ENCODE data around the gene TRRAP. TPM values are rescaled to one million over a fixed set of nuclear protein-coding genes. Genes with fewer than 3 reads are reported as not detected.

Gene TRRAP
- total RNA-seq, 1 experiment from 2014 or later, result 55.8 TPM

GRCh38 chr7:98836811-98837629 lies 41.3 kb upstream of the TRRAP start:
- no peaks in the 10 kb centered on the region for H4K20me1 ChIP-seq (ENCODE audit: insufficient read depth)
- POLR2A ChIA-PET (ENCODE audit: unreplicated experiment), result interaction anchor here (0.7 kb wide), 1 partner anchor 155 kb away, joined by 13 read pairs; no protein-coding TSS in a partner anchor
- DNase-seq, result peak in 1 of 2 experiments; percentile 67

GRCh38 chr7:98837630-98837972 lies 40.7 kb upstream of the TRRAP start:
- Histone ChIP-seq H3K9me3 (ENCODE audit: insufficient read depth, low read depth) (no peaks in the 10 kb centered on the region), H3K4me2 (no peak overlapping the region), H3K4me3 (no peak overlapping the region), H3K9me2 (ENCODE audit: insufficient read depth) (no peaks in the 10 kb centered on the region), H4K20me1 (ENCODE audit: insufficient read depth) (no peaks in the 10 kb centered on the region), H3K27me3 (ENCODE audit: insufficient read depth, low read depth) (no peaks in the 10 kb centered on the region), H3K27ac (no peak overlapping the region), H2AFZ (no peak overlapping the region), H3F3A (ENCODE audit: insufficient read depth, low read depth) (0 out of 2 replicates have a peak, but pooled peaks cover 3% of the 10 kb centered on the region), H3K36me3 (ENCODE audit: low read depth) (no peaks in the 10 kb centered on the region), H3K4me1 (replicated peaks; ENCODE audit: insufficient read depth) (no peaks in the 10 kb centered on the region), H3K79me2 (ENCODE audit: low read depth) (no peaks in the 10 kb centered on the region)
- intact Hi-C loops (cut with micrococcal nuclease; ENCODE audit: unreplicated experiment), result loop anchor here (1.0 to 2.0 kb wide), 3 partner anchors 82 to 404 kb away; no protein-coding TSS in a partner anchor
- TF ChIP-seq EZH2 (IDR thresholded peaks at IDR 0.05; ENCODE audit: low read depth), result no peak
- TF ChIP-seq CTCF (conservative IDR thresholded peaks at IDR 0.05), result no peak
- BruUV-seq (replicated peaks), result no TSS peak
- ChIA-PET CTCF (interaction anchor here (0.6 to 1.6 kb wide), 3 partner anchors 35 to 417 kb away, joined by 3 to 6 read pairs (median 3); no protein-coding TSS in a partner anchor), POLR2A (ENCODE audit: unreplicated experiment) (interaction anchor here (0.7 kb wide), 1 partner anchor 154 kb away, joined by 13 read pairs; no protein-coding TSS in a partner anchor)
- DNase-seq, result no peak

More at GRCh38 chr7:98836811-98837629, 41.3 kb upstream of the TRRAP start:
- H3K4me2 ChIP-seq, result no peak overlapping the region; the same call in 1 of the 2 replicates
- no peak overlapping the region for H2AFZ ChIP-seq
- H3K4me3 ChIP-seq, result no peak overlapping the region
- CTCF ChIA-PET, result interaction anchor here (0.5 to 1.6 kb wide), 7 partner anchors 36 to 425 kb away, joined by 3 to 15 read pairs (median 5); no protein-coding TSS in a partner anchor
- intact Hi-C loops (cut with micrococcal nuclease; ENCODE audit: unreplicated experiment), result loop anchor here (1.0 to 2.0 kb wide), 3 partner anchors 82 to 404 kb away; no protein-coding TSS in a partner anchor
- H3K27me3 ChIP-seq (ENCODE audit: insufficient read depth, low read depth), result no peaks in the 10 kb centered on the region
- H3K9me2 ChIP-seq (ENCODE audit: insufficient read depth), result no peaks in the 10 kb centered on the region
- 0 out of 2 replicates have a peak, but pooled peaks cover 3% of the 10 kb centered on the region for H3F3A ChIP-seq (ENCODE audit: insufficient read depth, low read depth)
- H3K9me3 ChIP-seq (ENCODE audit: insufficient read depth, low read depth), result no peaks in the 10 kb centered on the region
- TF ChIP-seq EZH2 (IDR thresholded peaks at IDR 0.05; ENCODE audit: low read depth) (no peak), CTCF (conservative IDR thresholded peaks at IDR 0.05) (peak; percentile 84)
- BruUV-seq (replicated peaks), result no TSS peak
- H3K79me2 ChIP-seq (ENCODE audit: low read depth), result no peaks in the 10 kb centered on the region
- no peaks in the 10 kb centered on the region for H3K36me3 ChIP-seq (ENCODE audit: low read depth)
- H3K27ac ChIP-seq, result no peak overlapping the region
- no peaks in the 10 kb centered on the region for H3K4me1 ChIP-seq (replicated peaks; ENCODE audit: insufficient read depth)

- H3K27me3 ChIP-seq (ENCODE audit: insufficient read depth, low read depth), result no peaks in the 10 kb centered on the region
- intact Hi-C loops (cut with micrococcal nuclease; ENCODE audit: unreplicated experiment), result loop anchor here (5.0 to 10.0 kb wide), 2 partner anchors 37 to 555 kb away; partner anchors contain the start of genes BRI3 and TRRAP
- H3F3A ChIP-seq (ENCODE audit: insufficient read depth, low read depth), result 0 out of 2 replicates have a peak, but pooled peaks cover 3% of the 10 kb centered on the region
- H2AFZ ChIP-seq, result no peak overlapping the region
- no peaks in the 10 kb centered on the region for H3K36me3 ChIP-seq (ENCODE audit: low read depth)
- ChIA-PET POLR2A (ENCODE audit: unreplicated experiment) (no interaction called here), CTCF (interaction anchor here (0.6 kb wide), 2 partner anchors 32 to 38 kb away, joined by 3 to 15 read pairs; partner anchors contain the start of gene TRRAP)
- no peak overlapping the region for H3K27ac ChIP-seq
- no TSS peak for BruUV-seq (replicated peaks)
- H3K9me2 ChIP-seq (ENCODE audit: insufficient read depth), result no peaks in the 10 kb centered on the region
- H3K9me3 ChIP-seq (ENCODE audit: insufficient read depth, low read depth), result no peaks in the 10 kb centered on the region
- H3K4me1 ChIP-seq (replicated peaks; ENCODE audit: insufficient read depth), result no peaks in the 10 kb centered on the region
- H3K4me3 ChIP-seq, result no peak overlapping the region
- H3K79me2 ChIP-seq (ENCODE audit: low read depth), result no peaks in the 10 kb centered on the region
- H3K4me2 ChIP-seq, result no peak overlapping the region
- DNase-seq, result no peak
- TF ChIP-seq CTCF (conservative IDR thresholded peaks at IDR 0.05), result no peak
- no peak for TF ChIP-seq EZH2 (IDR thresholded peaks at IDR 0.05; ENCODE audit: low read depth)
- H4K20me1 ChIP-seq (ENCODE audit: insufficient read depth), result no peaks in the 10 kb centered on the region
These were observed 38.2 kb upstream of the TRRAP start for GRCh38 chr7:98840096-98840495.
